ENCODE results near the gene CTBS.

GRCh38 chr1:84615790-84616189, 41.5 kb upstream of the CTBS start:
- TF ChIP-seq CTCF (IDR thresholded peaks at IDR 0.05; ENCODE audit: low read depth, low read length) (no peak), POLR2A (IDR thresholded peaks at IDR 0.05; ENCODE audit: extremely low read depth, insufficient read length) (no peak), MYC (IDR thresholded peaks at IDR 0.05; ENCODE audit: low read depth, low read length) (no peak)

Data from NB4 (cell line).